ENCODE results near the gene RFLNA. TPM values are rescaled to one million over a fixed set of nuclear protein-coding genes. Genes with fewer than 3 reads are reported as not detected.

RFLNA gene
- total RNA-seq, 1 donor from 2014 or later: 0.50 TPM

DNA sequence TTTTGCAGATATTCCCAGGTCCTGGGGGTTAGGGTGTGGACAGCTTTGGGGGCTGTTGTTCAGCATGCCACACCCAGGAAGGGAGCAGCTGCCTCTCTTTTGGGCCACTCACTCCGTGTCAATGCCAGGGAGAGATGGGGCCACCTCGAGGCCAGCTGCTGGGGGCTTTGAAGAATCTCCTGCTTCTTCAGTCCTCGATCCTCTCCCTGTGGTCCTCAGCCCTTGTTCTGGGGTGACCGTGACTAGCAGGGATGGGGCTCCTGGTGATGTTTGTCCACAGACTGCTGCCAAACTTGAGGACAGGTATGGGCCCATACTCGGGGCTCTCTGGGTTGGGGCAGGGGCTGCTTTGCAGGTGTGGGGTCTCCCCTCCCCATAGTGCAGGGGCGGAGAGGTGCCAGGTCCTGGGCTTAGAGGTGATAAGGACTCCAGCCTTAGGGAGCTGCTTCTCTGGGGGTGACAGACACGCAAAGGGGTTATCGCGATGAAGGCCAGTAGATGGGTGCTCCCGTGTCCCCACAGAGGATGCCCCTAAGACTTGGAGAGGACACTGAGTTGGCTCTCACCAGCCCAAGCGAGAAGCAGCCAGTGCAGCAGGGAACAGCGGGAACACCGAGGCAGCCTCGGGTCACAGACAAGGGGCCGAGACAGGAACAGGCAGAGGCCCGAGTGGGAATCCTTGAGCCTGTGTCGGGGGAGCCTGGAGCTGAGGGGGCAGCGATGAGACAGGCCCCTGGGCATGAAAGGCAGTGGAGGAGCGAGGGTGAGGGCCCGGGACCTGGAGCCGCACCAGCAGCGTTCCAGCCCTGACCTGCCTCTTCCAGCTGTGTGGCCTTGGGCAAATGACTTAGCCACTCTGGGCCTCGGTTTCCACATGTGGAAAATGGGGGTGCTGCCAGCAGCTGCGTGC lies 11.1 kb downstream of the RFLNA start:
- no peak for ATAC-seq
- intact Hi-C loops (cut with DNase I): no loop called here

GRCh38 chr12:124306686-124307555 lies 12.0 kb downstream of the RFLNA start:
- ATAC-seq: no peak
- TF ChIP-seq CTCF (IDR thresholded peaks at IDR 0.05): no peak
- H3K27me3 ChIP-seq (ENCODE audit: low read depth): no peaks in the 10 kb centered on the region
- intact Hi-C loops (cut with DNase I): no loop called here
- peak; percentile 36 for DNase-seq
- H3K9me3 ChIP-seq: no peaks in the 10 kb centered on the region
- H3K4me3 ChIP-seq: no peak overlapping the region
- H3K36me3 ChIP-seq: no peaks in the 10 kb centered on the region
- no peak overlapping the region for H3K27ac ChIP-seq
- H3K4me1 ChIP-seq: no peaks in the 10 kb centered on the region

More for the DNA sequence above, 11.1 kb downstream of the RFLNA start:
- Histone ChIP-seq H3K27ac (no peak overlapping the region), H3K36me3 (no peaks in the 10 kb centered on the region), H3K4me3 (no peak overlapping the region), H3K4me1 (no peaks in the 10 kb centered on the region), H3K27me3 (ENCODE audit: low read depth) (no peaks in the 10 kb centered on the region), H3K9me3 (no peaks in the 10 kb centered on the region)
- peak; percentile 30 for DNase-seq
- no peak for TF ChIP-seq CTCF (IDR thresholded peaks at IDR 0.05)

DNA sequence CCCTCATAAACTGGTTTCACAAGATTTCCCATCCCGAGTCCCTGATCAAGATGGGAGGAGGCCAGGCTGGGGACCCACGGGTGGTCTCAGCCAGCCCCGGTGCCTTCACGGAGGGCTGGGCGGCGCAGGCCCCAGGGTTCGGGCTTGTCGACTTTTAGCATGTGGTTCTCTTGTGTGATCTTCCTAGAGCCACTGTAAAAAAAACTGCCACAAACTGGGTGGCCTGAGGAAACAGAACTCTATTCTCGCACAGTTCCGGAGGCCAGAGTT lies 12.6 kb downstream of the RFLNA start:
- no peaks in the 10 kb centered on the region for H3K27me3 ChIP-seq (ENCODE audit: low read depth)
- no peak overlapping the region for H3K27ac ChIP-seq
- intact Hi-C loops (cut with DNase I): no loop called here
- H3K4me1 ChIP-seq: no peaks in the 10 kb centered on the region
- ATAC-seq (no peak), DNase-seq (no peak)
- no peak for TF ChIP-seq CTCF (IDR thresholded peaks at IDR 0.05)
- no peaks in the 10 kb centered on the region for H3K9me3 ChIP-seq
- H3K4me3 ChIP-seq: no peak overlapping the region
- H3K36me3 ChIP-seq: no peaks in the 10 kb centered on the region

DNA sequence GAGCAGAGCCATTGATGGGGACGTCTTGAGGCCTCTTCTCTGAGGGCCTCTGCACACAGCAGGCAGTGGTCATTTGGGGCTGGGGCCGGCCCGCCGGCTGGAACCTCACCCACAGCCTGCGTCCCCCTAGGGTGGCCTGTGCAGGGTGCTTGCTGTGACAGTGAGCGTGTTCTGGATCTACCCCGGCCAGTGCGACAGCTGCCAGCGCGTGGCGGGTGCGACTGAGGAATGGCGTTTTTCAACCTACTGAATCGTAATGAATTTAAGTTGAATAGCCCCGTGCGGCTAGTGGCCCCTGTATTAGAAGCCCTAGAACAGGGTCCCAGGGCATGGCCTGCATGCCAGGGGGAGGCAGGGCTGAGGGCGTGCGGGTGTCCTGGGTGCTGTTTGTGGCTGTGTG lies 13.8 kb downstream of the RFLNA start:
- DNase-seq: no peak
- no peaks in the 10 kb centered on the region for H3K36me3 ChIP-seq
- no peaks in the 10 kb centered on the region for H3K4me1 ChIP-seq
- TF ChIP-seq CTCF (IDR thresholded peaks at IDR 0.05): no peak
- intact Hi-C loops (cut with DNase I): no loop called here
- H3K4me3 ChIP-seq: no peak overlapping the region
- ATAC-seq: no peak
- no peaks in the 10 kb centered on the region for H3K27me3 ChIP-seq (ENCODE audit: low read depth)
- H3K27ac ChIP-seq: no peak overlapping the region
- H3K9me3 ChIP-seq: no peaks in the 10 kb centered on the region

GRCh38 chr12:124309231-124309630 lies 14.3 kb downstream of the RFLNA start:
- TF ChIP-seq CTCF (IDR thresholded peaks at IDR 0.05): no peak
- Histone ChIP-seq H3K4me3 (no peak overlapping the region), H3K27ac (no peak overlapping the region), H3K36me3 (no peaks in the 10 kb centered on the region), H3K4me1 (no peaks in the 10 kb centered on the region), H3K9me3 (no peaks in the 10 kb centered on the region), H3K27me3 (ENCODE audit: low read depth) (no peaks in the 10 kb centered on the region)
- intact Hi-C loops (cut with DNase I): no loop called here
- ATAC-seq (no peak), DNase-seq (no peak)

Data from lower lobe of right lung (tissue), 2 donors.